ENCODE results near the gene ZNF511.

Gene ZNF511

DNA sequence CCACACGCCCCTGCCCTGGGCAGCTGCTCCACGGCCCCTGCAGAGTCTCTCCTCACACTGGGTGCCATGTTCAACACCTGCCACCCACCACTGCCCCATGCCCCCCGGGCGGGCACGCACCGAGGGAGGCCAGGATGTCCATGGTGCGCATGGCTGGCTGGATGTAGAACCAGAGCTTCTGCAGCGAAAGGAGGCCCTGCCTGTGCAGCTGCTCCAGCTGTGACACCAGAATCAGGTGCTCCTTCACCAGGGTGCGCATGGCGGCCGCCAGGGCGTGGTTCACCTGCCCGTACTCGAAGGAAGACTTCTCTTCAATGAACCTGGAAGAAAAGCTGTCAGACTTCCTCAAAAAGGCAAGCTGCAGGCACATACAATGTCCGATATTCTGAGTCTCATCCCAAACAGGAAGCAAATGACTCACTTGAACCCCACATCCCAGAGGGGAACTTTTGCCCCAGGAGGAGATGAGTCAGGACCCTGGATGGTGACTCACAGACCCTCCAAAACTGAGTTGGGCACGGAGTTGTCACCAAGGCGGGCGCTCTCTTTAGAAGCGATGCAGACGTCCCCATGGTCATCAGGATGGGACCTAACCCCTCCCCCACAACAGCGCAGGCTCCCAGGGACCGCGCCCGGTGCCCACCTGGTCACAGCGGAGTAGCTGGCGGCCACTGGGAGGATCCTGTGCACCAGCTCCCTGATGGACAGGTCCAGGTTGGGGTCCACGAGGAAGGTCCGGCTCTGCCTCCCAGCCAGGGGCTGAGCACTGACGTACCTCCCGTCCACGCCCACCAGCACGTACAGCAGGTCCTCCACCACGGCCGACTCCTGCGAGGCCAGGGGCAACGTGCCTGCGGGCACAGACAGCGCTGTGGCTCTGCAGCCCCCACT is 15.6 kb upstream of the ZNF511 start:
- no peak for DNase-seq (ENCODE audit: low read depth in 3 of 3)

DNA sequence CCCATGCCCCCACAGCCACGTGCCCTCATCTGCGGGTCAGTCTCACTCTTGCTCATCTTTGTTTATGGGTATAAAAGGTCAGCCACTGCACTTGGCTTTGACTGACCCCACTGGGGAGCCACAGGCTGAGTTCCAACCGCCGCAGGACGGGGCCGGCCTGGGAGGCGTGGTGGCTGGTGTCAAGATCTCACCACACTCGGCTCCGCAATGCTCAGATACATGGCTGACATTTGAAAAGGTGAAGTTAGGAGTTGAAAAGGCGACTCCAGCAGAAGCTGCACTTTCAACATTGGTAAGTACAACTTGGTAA is 14.9 kb upstream of the ZNF511 start:
- no peak for DNase-seq (ENCODE audit: low read depth in 3 of 3)

DNA sequence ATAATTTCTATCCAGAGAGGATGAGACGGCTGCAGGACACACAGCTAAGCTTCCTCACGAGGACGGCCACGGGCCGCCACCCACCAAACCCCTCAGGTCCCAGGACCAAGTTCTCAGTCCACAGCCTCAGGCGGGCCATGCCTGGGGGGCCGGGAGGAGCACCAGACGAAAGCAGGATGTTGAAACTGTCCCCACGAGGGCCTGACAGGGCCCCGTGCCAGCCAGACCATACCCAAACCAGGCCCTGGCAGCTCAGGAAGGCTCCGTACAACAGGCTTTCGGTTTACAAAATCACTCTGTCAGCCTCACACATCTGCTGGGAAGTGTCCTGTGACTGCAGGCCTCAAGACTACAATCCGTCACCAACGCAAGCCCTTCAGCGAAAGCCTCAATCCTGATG is 14.5 kb upstream of the ZNF511 start:
- DNase-seq (ENCODE audit: low read depth in 3 of 3): no peak

DNA sequence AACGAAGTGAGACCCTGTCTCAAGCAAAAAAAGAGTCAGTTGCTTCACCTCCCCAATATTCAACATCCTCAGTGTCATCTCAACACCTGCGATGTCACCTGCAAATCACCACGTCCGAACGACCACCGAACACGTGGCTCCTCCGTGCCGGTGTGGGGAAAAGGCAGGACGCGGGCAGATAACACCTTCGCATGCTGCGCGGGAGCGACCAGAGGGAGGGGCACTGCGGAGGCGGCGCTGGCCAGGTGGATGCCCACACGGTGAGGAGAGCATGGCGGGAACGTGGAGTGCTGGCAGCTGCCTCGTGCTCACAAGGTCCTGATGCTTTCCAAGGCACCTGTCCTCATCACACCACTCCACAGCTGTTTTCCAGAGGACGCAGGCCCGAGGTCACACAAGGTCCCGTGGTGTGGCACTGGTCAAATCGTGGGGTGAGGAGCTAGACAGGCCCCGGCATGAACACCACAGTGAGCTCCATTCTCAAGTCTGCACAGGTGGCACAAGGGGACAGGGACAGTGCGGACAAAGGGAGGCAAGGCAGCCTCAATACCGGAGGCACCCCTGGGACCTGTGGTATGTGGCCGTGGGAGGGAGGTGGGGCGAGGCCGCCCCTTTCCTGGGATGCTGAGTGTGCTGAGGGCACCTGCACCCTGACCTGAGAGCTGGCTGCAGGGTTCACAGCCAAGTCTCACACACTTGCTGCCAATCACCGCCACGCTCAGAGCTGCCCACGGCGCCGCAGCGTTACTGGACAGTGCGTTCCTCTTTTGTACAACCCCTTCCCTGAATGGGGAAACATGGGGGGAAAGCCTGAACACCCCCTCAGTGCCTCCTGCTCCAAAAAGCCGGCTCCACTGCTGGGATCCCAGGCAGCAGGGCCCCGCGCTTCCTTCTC is 13.0 kb upstream of the ZNF511 start:
- DNase-seq (ENCODE audit: low read depth in 3 of 3): no peak

GRCh38 chr10:133297504-133297903 is 11.2 kb upstream of the ZNF511 start:
- no peak for DNase-seq (ENCODE audit: low read depth in 3 of 3)

DNA sequence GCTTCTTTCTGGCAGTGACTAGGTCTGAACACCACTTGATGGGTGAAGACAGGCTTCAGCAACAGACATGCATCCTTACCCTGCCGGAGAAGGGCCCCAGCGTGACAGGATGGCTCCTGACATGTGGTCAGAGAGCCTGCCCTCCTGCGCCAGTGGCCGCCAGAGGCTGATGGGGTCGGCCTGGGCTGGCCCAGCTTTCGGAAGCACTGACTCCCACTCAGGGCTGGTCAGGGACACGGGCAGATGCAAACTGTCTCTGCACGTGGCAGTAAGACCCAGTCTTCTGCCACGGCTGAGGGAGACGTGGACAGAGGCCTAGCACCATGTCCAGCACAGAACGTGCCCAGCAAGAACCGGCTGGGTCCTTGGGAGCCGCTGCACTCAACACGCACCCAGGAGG is 10.2 kb upstream of the ZNF511 start:
- DNase-seq (ENCODE audit: low read depth in 3 of 3): no peak

DNA sequence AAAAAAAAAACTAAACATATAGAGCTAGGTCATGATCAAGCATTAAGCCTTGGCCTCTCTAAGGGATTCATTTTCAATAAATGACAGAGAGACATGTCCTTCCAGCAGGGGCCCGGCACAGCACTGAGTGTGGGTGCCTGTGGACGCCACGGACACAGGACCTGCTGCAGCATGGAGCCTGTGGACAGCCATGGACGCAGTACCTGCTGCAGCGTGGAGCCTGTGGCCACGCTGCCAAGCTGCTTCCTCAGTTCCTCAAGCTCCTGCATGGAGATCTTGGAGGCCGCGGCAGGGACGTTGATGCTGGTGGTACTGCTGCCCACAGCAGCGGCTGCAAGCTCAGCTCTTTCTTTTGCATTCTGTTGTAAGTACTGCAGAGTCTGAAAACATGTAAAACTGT is 9.5 kb upstream of the ZNF511 start:
- no peak for DNase-seq (ENCODE audit: low read depth in 3 of 3)

GRCh38 chr10:133299738-133300137 is 9.0 kb upstream of the ZNF511 start:
- no peak for DNase-seq (ENCODE audit: low read depth in 3 of 3)

DNA sequence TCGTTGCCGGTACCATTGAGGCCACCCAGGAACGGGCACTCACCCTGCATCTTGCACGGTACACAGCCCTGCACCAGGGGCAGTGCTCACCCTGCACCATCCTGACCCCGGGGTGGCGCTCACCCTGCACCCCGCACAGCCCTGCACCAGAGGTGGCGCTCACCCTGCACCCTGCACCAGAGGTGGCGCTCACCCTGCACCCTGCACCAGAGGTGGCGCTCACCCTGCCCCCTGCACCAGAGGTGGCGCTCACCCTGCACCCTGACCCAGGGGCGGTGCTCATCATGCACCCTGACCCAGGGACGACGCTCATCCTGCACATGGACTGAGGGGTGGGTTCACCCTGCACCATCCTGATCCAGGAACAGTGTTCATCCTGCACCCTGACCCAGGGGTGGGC is 6.5 kb upstream of the ZNF511 start:
- no peak for DNase-seq (ENCODE audit: low read depth in 3 of 3)

DNA sequence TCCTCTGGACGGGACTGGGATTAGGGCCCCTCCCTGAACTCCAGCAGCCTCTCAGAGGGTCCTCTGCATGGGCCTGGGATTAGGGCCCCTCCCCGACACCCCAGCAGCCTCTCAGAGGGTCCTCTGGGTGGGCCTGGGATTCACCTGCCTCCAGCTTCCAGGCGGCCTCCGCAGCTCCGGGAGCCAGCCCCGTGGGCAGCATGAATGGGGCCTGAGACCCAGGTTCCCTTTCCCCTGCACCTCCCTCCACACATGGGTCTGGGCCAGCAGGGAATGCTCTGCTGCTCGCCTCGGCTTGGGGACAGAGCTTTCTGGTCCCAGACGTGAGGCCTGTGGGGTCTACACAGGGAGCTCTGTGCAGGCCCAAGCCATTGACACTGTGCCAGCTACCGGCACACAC is 5.5 kb upstream of the ZNF511 start:
- no peak for DNase-seq (ENCODE audit: low read depth in 3 of 3)

GRCh38 chr10:133306097-133306476 is 2.6 kb upstream of the ZNF511 start:
- DNase-seq (ENCODE audit: low read depth in 3 of 3): no peak

DNA sequence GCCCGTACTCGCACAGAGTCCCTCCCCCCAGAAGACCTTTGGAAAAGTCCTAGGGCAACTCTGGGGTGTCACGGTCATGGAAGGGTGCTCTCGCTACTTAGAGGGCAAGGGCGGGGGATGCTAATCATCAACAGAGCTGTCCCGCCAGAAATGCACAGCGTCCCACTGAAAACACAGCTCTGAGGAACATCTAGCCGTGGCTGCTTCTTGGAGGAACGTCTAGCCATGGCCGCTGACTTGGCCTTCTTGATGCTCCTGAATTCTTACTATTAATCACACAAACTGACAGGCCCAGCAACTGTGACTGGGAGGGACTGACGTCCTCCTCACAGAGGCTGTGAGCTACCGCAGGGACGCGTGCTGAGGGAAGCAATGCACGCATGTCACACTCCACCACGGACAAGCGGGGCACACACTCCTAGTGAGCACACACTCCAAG is 1.8 kb upstream of the ZNF511 start:
- DNase-seq (ENCODE audit: low read depth in 3 of 3): no peak

DNA sequence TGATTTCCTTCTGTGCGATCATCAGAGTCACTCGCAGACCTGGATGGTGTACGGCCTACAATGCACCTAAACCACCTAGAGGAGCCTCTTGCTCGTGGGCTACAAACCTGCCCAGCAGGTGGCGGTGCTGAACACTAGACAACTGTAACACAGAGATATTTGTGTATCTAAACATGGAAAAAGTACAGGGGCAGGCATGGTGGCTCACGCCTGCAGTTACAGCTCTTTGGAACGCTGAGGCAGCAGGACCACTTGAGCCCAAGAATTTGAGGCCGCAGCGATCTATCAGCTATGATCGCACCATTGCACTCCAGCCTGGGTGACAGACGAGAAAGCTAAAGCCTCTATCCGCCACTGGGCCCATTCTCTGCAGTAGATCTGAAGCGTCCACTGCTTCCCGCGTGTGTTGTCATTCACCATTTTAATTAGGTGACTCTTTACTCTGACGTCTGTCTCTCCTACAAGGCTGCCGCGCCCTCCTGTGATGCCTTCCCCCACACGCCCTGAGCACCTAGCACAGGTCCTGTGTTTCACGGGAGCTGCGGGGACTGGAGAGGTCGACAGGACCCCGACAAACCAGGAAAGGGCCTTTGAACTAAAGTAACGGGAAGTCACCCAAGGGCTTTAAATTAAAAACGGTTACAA is 816 bp upstream of the ZNF511 start:
- DNase-seq (ENCODE audit: low read depth in 3 of 3): peak; percentile 62 to 80 (median 71)

GRCh38 chr10:133309100-133309719 is 496 bp downstream of the ZNF511 start:
- peak; percentile 83 to 92 (median 89) for DNase-seq (ENCODE audit: low read depth in 3 of 3)

DNA sequence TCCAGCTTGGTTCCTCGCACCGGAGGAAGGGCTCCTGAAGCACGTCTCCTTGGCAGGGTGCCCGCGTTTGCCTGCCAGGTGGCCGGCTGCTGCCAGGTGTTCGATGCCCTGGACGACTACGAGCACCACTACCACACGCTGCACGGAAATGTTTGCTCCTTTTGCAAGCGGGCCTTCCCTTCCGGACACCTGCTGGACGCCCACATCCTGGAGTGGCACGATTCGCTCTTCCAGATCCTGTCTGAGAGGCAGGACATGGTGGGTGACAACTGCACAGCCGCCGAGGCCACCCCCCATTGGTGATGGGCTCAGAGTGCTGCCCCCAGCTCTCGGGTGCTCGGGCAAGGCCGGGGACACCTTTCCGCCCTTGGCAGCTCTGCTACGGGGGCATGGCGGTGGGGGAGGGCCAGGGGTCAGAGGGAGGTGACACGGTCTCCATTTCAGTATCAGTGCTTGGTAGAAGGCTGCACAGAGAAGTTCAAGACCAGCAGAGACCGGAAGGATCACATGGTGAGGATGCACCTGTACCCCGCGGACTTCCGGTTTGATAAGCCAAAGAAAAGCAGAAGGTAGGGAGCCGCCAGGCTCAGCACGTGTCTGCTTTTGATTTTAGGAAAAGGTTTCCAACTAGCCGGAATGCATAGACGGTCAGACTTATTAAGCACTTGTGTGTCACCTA is 1.1 kb downstream of the ZNF511 start:
- DNase-seq (ENCODE audit: low read depth in 3 of 3): no peak

DNA sequence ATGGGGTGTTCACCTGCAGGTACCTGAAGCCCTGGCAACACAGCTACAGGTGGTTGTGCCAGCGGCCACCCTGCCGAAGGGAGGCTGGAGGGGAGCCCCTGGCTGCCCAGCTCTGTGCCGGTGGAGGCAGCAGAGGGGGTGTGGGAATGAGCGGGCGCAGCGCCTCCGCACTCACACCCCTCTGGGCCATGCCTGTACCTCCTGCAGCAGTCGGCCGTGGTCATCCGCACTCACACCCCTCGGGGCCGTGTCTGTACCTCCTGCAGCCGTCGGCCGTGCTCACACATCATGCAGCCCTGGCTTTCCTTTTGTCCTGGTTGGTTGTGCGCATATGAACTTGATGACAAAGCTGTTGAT is 1.7 kb downstream of the ZNF511 start:
- DNase-seq (ENCODE audit: low read depth in 3 of 3): no peak

- no peak for DNase-seq (ENCODE audit: low read depth in 3 of 3)
These were observed 2.1 kb downstream of the ZNF511 start for GRCh38 chr10:133310789-133311188.

- DNase-seq (ENCODE audit: low read depth in 3 of 3): no peak
These were observed 2.9 kb downstream of the ZNF511 start for GRCh38 chr10:133311570-133311969.

- DNase-seq (ENCODE audit: low read depth in 3 of 3): no peak
These were observed 3.5 kb downstream of the ZNF511 start for GRCh38 chr10:133312016-133312768.

DNA sequence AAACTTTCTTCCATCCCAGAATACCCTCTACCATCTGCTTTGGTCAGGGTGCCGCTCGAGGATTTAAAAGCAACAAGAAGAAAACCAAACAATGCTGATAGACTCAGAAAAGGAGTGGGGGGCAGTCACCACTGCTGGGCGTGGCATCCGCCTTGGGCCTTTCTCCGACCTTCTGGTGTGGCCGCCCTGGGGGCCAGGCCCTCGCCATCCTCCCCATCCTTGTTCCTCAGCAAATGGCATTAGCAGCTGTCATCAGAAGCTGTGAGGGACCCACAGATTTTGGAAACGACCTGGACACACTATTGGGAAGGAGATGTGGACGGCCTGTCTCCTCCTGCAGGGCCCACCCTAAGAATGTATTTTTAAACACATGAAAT is 4.0 kb downstream of the ZNF511 start:
- DNase-seq (ENCODE audit: low read depth in 3 of 3): no peak

DNA sequence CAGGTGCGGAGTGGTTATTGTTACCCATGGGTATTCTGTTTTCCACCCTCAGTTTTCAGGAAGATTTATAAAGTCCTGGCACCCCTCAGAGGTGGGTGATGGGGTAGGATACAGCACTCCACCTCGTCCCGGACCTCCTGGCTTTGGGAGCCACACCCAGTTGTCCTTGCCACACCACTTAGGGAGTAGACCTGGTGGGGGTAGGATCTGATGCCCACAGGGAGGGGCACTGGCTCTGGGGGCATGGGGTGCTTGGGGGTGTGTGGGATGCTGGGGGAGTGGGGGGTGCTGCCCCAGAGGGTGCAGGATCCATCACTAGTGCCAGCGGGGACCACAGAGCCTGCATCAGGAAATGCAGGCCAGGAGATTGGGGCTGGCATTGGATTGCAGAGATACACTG is 4.5 kb downstream of the ZNF511 start:
- DNase-seq (ENCODE audit: low read depth in 3 of 3): no peak

Measured in stimulated activated CD4-positive, alpha-beta T cell treated with anti-CD3 and anti-CD28 coated beads, TNF-alpha, amount 100 ng/mL, for 4 hours (primary cell).